Hematopoietic multipotent progenitor cell treated with erythropoietin and hydrocortisone succinate and interleukin-3 and kit ligand, for 8 days (in vitro differentiated cells): ENCODE measurements around the gene RASSF3.
"Not testable (repeated sequence)": the region's sequence is repeated elsewhere in the genome, so short reads cannot be mapped to it uniquely, and the experiment has no call there.

Experiments
- DNase-seq: peaks from one replicate; pipeline ENCODE4 v3.0.0-alpha.2; 2015

RASSF3 gene

GRCh38 chr12:64634508-64635092, 24.3 kb downstream of the RASSF3 start:
- no peak for DNase-seq

- DNase-seq = no peak
Observed at GRCh38 chr12:64635356-64635998, 25.2 kb downstream of the RASSF3 start.

- DNase-seq = no peak
Observed at GRCh38 chr12:64636856-64637255, 26.6 kb downstream of the RASSF3 start.

- no peak for DNase-seq
Observed at GRCh38 chr12:64639466-64639865, 29.2 kb downstream of the RASSF3 start.

- no peak for DNase-seq
Observed at GRCh38 chr12:64646318-64646717, 36.0 kb downstream of the RASSF3 start.

- DNase-seq = no peak
Observed at GRCh38 chr12:64649487-64649886, 39.2 kb downstream of the RASSF3 start.

- DNase-seq = no peak
Observed at GRCh38 chr12:64650762-64651161, 40.5 kb downstream of the RASSF3 start.

- no peak for DNase-seq
Observed at GRCh38 chr12:64652346-64652745, 42.1 kb downstream of the RASSF3 start.

GRCh38 chr12:64653123-64653522, 42.8 kb downstream of the RASSF3 start:
- DNase-seq = no peak

GRCh38 chr12:64653907-64654306, 43.6 kb downstream of the RASSF3 start:
- DNase-seq = not testable (repeated sequence)

GRCh38 chr12:64655141-64655540, 44.8 kb downstream of the RASSF3 start:
- no peak for DNase-seq

- no peak for DNase-seq
Observed at GRCh38 chr12:64656429-64656828, 46.1 kb downstream of the RASSF3 start.

GRCh38 chr12:64658892-64659481, 48.7 kb downstream of the RASSF3 start:
- DNase-seq = no peak

- DNase-seq = no peak
Observed at GRCh38 chr12:64660237-64661018, 50.1 kb downstream of the RASSF3 start.

GRCh38 chr12:64663015-64663414, 52.7 kb downstream of the RASSF3 start:
- no peak for DNase-seq

- DNase-seq = peak; percentile 16
Observed at GRCh38 chr12:64665514-64665913, 55.2 kb downstream of the RASSF3 start.

- DNase-seq = no peak
Observed at GRCh38 chr12:64666054-64666914, 56.0 kb downstream of the RASSF3 start.

- DNase-seq = no peak
Observed at GRCh38 chr12:64667793-64668192, 57.5 kb downstream of the RASSF3 start.

- peak; percentile 45 for DNase-seq
Observed at GRCh38 chr12:64669270-64669842, 59.1 kb downstream of the RASSF3 start.

GRCh38 chr12:64670019-64670418, 59.7 kb downstream of the RASSF3 start:
- peak; percentile 23 for DNase-seq

GRCh38 chr12:64670919-64671639, 60.8 kb downstream of the RASSF3 start:
- DNase-seq = no peak

GRCh38 chr12:64671681-64672080, 61.4 kb downstream of the RASSF3 start:
- DNase-seq = no peak
